Measurements from ENCODE around the gene LRRK1.

Gene LRRK1

GRCh38 chr15:101107101-101107500 lies 187.9 kb downstream of the LRRK1 start:
- no peak overlapping the region for H3K27ac ChIP-seq
- TF ChIP-seq CTCF (conservative IDR thresholded peaks at IDR 0.05) (no peak), ZFX (IDR thresholded peaks at IDR 0.05) (no peak)

- no peak overlapping the region for H3K27ac ChIP-seq
- TF ChIP-seq CTCF (conservative IDR thresholded peaks at IDR 0.05) = no peak
- no peak for TF ChIP-seq ZFX (IDR thresholded peaks at IDR 0.05)
Measured at GRCh38 chr15:101107625-101108460, 188.7 kb downstream of the LRRK1 start.

GRCh38 chr15:101108461-101108775 lies 189.3 kb downstream of the LRRK1 start:
- no peak overlapping the region for H3K27ac ChIP-seq
- no peak for TF ChIP-seq CTCF (conservative IDR thresholded peaks at IDR 0.05)
- no peak for TF ChIP-seq ZFX (IDR thresholded peaks at IDR 0.05)

- TF ChIP-seq ZFX (IDR thresholded peaks at IDR 0.05) (no peak), CTCF (conservative IDR thresholded peaks at IDR 0.05) (no peak)
- no peak overlapping the region for H3K27ac ChIP-seq
Measured at GRCh38 chr15:101108791-101109190, 189.6 kb downstream of the LRRK1 start.

GRCh38 chr15:101110681-101111569 lies 191.8 kb downstream of the LRRK1 start:
- no peak for TF ChIP-seq CTCF (conservative IDR thresholded peaks at IDR 0.05)
- no peak for TF ChIP-seq ZFX (IDR thresholded peaks at IDR 0.05)
- no peak overlapping the region for H3K27ac ChIP-seq

GRCh38 chr15:101111570-101112262 lies 192.6 kb downstream of the LRRK1 start:
- no peak for TF ChIP-seq CTCF (conservative IDR thresholded peaks at IDR 0.05)
- no peak for TF ChIP-seq ZFX (IDR thresholded peaks at IDR 0.05)
- no peak overlapping the region for H3K27ac ChIP-seq

All from C4-2B (cell line).